ENCODE results near the gene ATG7.
"Not testable (repeated sequence)": the region's sequence is repeated elsewhere in the genome, so short reads cannot be mapped to it uniquely, and the experiment has no call there.

The ATG7 gene

DNA sequence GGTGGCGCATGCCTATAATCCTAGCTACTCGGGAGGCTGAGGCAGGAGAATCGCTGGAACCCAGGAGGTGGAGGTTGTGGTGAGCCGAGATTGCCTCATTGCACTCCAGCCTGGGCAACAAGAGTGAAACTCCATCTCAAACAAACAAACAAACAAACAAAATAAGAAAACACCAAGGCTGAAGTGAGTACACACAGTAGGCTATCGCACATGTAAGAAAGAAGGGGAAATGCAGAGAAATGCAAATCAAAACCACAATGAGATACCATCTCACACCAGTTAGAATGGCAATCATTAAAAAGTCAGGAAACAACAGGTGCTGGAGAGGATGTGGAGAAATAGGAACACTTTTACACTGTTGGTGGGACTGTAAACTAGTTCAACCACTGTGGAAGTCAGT is 322.8 kb downstream of the ATG7 start:
- not testable (repeated sequence) for DNase-seq

DNA sequence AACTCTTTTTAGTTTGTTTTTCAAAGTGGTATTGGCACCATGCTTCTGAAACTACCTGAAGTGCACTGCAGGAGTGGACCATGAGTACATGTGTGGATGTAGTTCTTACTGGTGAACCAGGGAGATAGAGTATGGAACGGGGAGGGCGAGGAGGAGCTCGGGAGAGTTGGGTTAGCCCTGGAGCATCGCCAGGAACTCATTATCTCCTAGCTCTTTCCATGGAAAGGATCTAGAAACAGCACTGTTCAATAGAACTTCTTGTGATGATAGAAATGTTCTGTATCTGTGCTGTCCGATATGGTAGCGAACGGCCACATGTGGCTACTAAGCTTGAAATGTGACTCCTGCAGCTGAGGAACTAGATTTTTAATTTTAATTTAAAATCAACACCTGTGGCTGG is 324.2 kb downstream of the ATG7 start:
- DNase-seq = no peak

DNA sequence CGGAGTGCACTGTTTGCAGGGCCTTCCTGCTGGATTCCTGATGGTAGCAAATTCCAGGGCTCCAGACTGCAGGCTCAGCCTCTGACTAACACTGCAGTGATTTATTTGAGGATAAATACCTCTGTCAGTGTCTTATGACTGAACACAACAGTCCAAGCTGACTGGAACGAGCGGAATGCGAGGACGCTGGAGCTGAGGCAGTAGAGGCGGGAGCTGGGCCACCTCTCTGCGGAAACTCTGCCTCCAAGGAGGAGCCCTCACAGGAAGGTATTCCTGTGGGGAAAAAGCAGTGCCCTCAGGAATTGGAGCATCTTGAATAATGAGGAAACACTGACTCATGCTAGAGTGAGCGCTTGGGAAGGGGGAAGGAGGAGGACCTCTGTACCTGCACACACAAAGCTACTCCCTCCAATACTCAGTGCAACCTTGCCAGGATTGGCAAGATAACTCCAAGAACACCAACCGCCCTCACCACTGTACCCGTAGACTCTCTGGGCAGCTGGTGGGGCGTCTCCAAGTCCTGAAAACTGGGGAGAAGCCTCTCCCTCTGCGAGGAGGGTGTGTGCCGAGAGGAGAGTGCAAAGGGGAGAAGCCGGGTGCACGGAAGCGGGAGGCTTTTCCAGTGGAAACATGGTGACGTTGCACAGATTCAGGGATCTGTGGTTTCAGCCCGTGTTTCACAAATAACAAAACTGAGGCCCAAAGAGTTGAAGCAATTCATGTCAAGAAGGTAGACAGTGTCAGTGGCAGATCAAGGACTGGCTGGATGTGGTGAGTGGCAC is 328.5 kb downstream of the ATG7 start:
- DNase-seq = no peak

DNA sequence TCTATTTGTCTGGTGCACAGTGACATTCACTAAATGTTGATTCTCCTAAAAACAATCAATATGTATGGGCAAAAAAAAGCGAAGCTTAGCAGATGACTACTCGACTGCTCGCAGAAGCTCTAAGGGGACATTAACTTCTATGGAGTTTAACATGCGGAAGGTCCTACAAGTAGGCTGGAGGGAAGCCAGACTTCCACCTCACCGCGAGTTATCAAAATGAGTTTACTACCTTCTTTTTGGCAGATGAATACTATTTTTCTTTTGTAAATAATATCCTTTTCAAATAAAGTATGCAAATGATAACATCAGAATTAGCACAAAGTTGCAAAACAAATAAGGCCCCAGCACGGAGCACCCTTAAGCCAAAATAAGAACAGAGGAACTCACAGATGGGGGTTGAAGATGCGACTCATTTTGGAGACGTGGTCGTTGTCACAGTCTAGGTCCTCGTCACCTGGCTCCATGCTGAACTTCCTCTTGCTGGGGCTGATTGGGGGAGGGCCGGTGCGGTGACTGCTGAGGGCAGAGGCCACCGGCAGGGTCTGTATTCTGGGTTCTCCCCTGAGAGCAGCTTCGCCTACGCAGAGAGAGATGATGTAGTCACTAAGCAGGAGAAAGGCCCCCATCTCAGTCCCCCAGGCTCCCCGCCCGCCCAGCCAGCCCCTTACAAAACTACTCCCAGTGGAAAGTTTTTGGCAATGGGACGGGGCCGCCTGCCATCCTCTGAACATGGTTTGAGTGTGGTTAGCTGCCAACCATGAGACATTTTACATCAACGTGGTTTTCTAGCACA is 329.4 kb downstream of the ATG7 start:
- no peak for DNase-seq

DNA sequence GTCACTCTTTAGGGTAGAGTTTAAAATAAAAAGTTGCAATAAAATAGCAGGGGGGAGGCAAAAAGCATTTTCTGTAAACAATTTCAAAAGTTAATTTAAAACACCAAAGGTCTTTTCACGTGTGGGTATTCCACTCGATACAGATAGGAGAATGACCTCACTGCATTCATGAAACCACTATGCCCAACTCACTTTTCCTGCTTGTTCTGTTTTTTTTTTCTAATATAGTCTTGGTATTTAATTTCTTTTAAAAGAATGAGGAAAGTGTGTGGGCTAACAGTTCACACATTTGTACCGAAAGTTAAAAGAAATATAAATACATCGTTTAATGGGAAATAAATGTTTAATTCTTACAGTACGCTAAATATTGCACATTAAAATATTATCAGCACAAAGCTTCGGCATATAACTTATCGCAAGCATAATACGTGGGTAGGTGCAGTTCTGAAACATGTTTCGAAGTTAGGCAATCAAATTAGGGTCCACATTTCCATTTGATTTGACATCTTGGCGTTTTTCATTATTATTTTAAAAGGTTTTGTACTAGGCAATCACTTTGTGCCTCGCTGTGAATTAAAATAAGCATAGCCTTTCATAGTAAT is 330.1 kb downstream of the ATG7 start:
- DNase-seq = no peak

DNA sequence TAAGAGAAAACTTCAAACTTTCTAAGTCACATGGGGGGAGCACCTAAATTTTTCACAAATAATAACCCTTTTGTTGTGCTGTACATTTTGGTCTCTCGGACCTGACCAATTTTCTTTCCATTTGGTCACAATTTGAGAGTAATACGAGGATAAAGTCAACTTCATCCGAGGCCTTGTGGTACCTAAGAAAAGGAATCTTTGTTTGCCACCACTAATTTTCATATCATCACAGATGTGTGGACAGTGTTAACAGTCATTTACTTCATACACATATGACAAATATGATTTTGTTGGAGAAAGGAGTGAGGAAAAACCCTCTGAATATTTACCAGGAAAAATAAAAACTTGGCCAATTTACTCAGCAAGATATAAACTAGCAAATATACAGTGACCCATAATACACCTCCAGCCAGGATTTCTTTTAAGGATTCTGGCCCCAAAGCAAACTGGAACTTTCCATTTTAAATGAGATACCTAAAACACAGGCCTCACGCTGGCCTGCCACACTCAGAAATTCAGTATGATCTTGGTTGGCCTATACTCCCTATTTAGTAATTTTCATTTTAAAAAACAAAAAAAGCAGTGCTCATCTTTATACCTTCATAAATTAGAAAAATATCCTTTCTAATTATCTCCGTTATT is 330.8 kb downstream of the ATG7 start:
- DNase-seq = no peak

DNA sequence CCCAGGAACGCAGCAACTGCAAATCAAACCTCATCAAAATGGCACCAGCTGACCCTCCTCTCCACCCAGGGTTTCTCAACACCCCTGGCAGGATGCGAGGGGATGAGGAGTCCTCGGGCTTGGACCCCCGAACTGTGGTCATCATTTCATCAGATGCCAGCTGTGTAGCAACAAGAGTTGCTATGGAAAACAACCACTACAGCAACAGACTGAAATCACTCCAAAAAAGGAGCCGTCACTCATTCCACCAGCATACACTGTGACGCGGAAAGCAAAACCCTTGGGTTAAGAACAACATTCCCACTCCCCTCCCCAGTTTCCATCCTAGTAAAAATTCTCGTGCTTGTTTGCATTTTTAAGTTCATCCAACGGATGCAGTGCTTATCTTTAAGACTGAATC is 331.4 kb downstream of the ATG7 start:
- DNase-seq = no peak

DNA sequence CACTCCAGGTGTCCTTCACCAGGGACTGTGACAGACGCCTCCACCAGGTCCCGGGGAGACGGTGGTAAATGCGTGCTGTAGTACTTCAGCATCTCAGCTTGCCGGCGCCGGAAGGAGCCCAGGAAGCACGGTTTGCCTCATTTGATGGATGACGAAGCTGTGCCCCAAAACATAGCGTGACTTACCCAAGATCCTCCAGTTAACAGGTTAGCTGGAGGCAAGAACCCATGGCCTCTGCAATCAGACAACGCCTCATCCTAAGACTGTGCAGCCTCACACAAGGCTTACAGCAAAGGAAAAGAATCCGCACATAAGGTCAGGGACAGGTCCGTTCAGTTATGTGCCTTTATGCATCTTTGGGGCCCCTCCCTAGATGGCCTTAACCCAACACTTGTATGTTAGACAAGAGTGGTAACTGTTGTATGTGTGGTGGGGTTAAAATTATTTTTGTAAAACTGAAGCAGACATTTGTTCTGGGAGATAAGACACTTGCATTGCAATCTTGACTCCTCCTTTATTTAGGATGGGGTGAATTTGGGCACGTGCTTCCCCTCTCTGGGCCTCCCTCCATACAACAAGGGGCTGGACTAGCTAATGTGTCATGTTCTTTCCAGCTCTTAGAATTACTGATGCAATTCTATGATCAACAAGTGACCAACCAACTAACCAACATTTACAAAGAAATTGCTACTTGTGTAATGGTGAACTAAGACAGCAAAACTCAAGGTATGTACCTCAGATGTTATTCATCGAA is 332.1 kb downstream of the ATG7 start:
- DNase-seq = no peak

DNA sequence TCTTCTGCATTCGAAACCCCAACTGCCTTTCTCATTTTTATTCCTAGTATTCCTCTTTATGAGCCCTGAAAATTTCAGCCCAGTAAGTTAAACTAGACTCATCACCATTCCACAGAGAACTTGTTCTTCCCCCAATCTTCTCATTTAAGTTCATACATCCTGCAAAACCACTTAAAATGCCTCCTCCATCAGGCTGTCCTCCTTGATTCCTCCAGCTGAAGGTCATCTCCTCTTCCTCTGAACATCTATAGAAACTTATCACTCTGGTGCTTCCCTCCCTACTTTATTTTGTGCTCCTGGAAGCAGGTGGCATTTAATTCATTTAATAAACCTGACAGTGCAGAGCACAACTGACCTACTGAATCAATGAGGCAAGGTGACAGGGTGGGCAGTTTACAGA is 333.2 kb downstream of the ATG7 start:
- DNase-seq = no peak

DNA sequence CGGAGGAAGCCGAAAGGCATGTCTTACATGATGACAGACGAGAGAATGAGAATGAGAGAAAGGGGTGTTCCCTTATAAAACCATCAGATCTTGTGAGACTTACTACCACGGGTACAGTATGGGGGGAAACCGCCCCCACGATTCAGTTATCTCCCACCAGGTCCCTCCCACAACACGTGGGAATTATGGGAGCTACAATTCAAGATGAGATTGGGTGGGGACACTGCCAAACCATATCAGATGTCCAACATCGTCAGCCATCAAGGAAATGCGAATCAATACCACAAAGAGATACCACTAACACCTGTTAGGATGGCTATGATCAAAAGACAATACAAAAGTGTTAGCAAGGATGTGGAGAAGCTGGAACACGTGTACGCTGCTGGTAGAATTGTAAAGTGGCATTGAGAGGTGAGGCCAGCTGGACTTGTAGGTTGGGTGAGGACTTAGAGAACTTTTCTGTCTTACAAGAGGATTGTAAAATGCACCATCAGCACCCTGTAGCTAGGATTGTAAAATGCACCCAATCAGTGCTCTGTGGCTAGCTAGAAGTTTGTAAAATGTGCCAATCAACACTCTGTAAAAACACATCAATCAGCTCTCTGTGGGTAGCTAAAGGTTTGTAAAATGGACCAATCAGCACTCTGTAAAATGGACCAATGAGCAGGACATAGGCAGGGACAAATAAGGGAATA is 334.0 kb downstream of the ATG7 start:
- no peak for DNase-seq

DNA sequence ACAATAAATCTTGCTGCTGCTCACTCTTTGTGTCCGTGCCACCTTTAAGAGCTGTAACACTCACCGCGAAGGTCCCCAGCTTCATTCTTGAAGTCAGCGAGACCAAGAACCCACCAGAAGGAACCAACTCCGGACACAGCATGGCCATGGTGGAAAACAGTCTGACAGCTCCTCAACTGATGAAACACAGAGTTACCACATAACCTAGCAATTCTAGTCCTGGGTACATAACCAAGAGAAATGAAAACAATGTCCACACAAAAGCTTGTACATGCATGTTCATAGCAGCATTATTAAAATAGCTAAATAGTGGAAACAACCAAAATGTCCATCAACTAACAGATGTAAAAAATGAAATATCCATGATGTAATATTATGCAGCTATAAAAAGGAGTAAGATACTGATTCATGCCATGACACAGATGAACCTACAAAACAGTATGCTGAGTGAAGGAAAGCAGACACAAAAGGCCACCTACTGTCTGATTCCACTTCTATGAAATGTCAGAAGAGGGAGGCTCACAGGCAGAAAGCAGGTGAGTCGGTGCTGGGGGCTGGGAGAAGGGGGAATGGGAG is 334.8 kb downstream of the ATG7 start:
- no peak for DNase-seq

Measured in activated effector memory CD4-positive, alpha-beta T cell treated with anti-CD3 and anti-CD28 coated beads, Interleukin-2, amount 50 U/mL, for 16 hours (primary cell).